SIG-M5 (cell line): ENCODE data around the gene MFSD11.
"Not testable (repeated sequence)": the region's sequence is repeated elsewhere in the genome, so short reads cannot be mapped to it uniquely, and the experiment has no call there.

Source experiments
- DNase-seq: peaks from one replicate; lab custom pipeline; 2025; lab: John Stamatoyannopoulos, UW

The MFSD11 gene

GRCh38 chr17:76709077-76709950, 28.6 kb upstream of the MFSD11 start:
- no peak for DNase-seq

- DNase-seq = not testable (repeated sequence)
These were observed 27.7 kb upstream of the MFSD11 start for GRCh38 chr17:76709951-76710862.

- no peak for DNase-seq
These were observed 26.9 kb upstream of the MFSD11 start, which contains the start of gene MXRA7 for GRCh38 chr17:76710863-76711611. MXRA7 (minus strand) TSS chr17:76710965; CDS start chr17:76710946, 19 bp downstream.

- not testable (repeated sequence) for DNase-seq
These were observed 25.6 kb upstream of the MFSD11 start for GRCh38 chr17:76712321-76712720.

- no peak for DNase-seq
These were observed 24.2 kb upstream of the MFSD11 start for GRCh38 chr17:76713765-76714164.

- no peak for DNase-seq
These were observed 23.6 kb upstream of the MFSD11 start for GRCh38 chr17:76714336-76714735.

GRCh38 chr17:76714822-76715495, 23.0 kb upstream of the MFSD11 start:
- DNase-seq = no peak

- no peak for DNase-seq
These were observed 22.5 kb upstream of the MFSD11 start for GRCh38 chr17:76715496-76715830.

- peak; percentile 99 for DNase-seq
These were observed 21.6 kb upstream of the MFSD11 start for GRCh38 chr17:76716146-76716838.

- no peak for DNase-seq
These were observed 21.1 kb upstream of the MFSD11 start for GRCh38 chr17:76716839-76717215.

GRCh38 chr17:76718516-76718915, 19.4 kb upstream of the MFSD11 start:
- DNase-seq = no peak

GRCh38 chr17:76720211-76720610, 17.7 kb upstream of the MFSD11 start:
- DNase-seq = no peak

- DNase-seq = no peak
These were observed 17.0 kb upstream of the MFSD11 start for GRCh38 chr17:76720941-76721340.

- DNase-seq = no peak
These were observed 16.5 kb upstream of the MFSD11 start for GRCh38 chr17:76721463-76721862.

- no peak for DNase-seq
These were observed 15.6 kb upstream of the MFSD11 start for GRCh38 chr17:76722279-76722678.

GRCh38 chr17:76722977-76723376, 14.9 kb upstream of the MFSD11 start:
- not testable (repeated sequence) for DNase-seq

GRCh38 chr17:76723812-76724211, 14.1 kb upstream of the MFSD11 start:
- no peak for DNase-seq

- no peak for DNase-seq
These were observed 12.2 kb upstream of the MFSD11 start for GRCh38 chr17:76725580-76726230.

- DNase-seq = peak; percentile 89
These were observed 11.6 kb upstream of the MFSD11 start, which contains the start of gene JMJD6 for GRCh38 chr17:76726231-76726775. JMJD6 (minus strand) TSS chr17:76726606; CDS start chr17:76726475, 131 bp downstream.
